HG02884 (cell line): ENCODE results near the gene NDUFB3.

Source experiments
- ATAC-seq: cut with Tn5 transposase; IDR thresholded peaks from one replicate; pipeline ENCODE4 v1.9.1; 2021; ENCODE audit warnings: mild to moderate bottlenecking, moderate library complexity; ENCODE audit not compliant: unreplicated experiment

Gene NDUFB3

DNA sequence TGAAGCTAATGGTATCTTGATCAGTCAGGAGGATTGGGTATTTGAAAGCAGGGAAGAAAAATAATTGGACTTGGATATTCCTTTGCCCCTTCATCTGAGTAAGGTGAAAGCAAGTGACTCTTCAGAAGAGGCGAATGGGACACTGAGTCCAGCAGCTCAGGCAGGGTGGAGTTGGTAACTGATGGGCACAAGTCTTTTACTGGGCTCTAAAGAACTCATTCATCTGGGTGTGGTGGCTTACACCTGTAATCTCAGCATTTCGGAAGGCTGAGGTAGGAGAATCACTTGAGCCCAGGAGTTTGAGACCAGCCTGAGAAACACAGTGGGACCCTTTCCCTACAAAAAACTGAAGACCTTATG lies 55.3 kb downstream of the NDUFB3 start:
- ATAC-seq, result no peak

DNA sequence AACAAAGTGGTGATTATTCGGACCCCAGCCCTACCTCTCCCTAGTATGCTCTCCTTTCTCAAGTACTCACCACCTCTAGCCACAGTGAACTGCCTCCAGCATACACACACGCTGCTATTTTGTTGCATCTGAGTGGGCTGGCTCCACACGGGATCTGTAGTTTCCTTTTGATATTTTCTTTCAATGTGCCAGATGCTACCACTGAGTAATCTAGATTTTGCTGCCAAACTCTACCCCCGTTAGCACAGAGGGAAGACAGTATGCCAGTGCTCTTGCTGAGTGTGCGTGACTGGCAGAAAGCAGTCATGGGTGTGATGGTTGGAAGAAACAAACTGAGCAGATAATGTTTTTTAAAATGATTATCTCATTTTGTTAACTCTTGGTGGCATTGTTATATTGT lies 55.8 kb downstream of the NDUFB3 start:
- ATAC-seq, result no peak

DNA sequence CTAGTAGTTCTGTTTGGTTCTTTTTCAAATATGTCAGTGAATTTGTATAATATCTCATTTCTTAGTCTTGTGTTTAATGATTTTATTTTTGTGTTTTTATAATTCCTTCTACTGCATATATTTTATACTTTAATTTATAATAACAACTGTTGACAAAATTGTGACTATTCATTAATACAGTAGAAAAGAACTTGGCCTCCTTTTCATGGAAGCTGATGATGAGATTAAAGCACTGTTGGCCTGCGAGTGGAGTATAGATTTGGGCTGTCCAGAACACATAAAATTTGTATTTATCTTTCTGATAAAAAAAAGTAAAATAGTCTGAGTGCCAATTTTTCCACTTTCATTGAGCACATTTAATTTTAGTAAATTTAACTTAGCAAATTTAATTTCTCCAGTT lies 56.2 kb downstream of the NDUFB3 start:
- ATAC-seq, result no peak

DNA sequence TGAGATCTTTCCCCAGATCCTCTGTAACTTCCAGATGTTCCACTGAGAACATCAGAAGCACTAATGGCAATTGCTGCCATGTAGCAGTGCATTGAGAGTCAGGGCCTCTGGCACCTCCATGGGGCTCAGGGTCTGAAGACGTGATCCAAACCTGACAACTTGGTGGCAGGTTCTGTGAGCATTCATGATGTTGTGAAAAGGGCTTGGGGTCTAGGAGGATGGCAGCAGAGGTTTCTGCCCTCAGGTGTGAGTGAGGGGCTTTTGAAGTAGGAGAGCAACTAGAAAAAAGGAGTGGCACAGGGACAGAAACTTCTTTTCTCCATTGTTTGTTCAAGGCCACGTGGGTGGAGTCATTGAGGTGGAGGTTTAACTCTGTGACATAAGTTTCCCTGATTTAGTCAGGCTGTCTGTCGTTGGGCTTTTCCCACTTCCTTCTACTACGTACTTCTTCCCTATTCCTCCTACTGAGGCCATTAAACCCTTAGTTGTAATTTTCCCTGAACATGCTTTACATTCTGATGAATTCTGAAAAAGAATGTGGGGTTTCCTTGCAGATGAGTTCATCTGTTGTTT lies 57.2 kb downstream of the NDUFB3 start:
- no peak for ATAC-seq

DNA sequence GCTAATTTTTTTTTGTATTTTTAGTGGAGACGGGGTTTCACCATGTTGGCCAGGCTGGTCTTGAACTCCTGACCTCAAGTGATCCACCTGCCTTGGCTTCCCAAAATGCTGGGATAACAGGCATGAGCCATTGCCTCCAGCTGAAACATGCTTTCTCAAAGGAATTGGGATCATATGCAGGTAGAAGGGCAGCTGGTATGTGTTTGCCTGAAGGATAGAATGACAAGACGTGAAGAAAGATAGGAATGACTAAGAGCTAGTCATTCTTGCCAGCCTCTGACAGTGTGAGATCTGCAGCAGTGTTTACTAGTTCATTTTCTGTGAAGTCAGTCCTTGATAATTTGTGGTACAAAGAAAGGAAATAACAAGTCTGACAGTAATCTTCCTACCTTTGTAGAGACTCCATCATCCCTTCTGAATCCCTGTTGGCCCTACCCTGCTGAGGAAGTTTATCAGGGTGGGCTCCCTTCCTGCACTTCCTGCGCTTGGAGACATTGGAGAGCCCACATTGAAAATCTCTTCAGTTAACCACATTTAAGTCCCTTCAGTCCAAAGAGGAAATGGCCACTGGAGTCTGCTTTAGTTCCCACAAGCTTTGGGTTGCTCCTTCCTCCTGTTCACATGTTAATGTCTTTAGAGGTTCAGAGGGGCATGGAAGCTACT lies 58.9 kb downstream of the NDUFB3 start:
- no peak for ATAC-seq

DNA sequence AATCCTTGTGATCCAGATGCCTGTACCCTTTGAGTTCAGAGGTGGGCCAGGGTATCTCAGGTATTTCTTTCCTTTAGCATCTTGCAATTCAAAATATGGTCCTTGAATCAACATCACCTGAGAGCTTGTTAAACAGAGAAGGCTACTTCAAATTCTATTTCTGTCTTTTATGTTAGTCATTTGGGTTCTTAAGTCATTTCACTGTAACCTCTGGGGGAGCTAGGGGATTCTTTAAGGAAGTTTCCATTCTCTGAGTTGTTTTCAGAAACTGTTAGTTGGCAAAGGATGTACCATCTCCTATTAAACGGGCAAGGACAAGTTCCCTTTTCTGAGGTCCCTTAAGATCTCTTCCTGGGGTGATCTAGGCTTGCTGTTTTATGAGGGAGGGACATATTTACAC lies 60.7 kb downstream of the NDUFB3 start:
- no peak for ATAC-seq
